ENCODE results near the gene CHKA. TPM values are rescaled to one million over a fixed set of nuclear protein-coding genes. Genes with fewer than 3 reads are reported as not detected.

The CHKA gene
- total RNA-seq, 4 donors from 2014 or later: 86.8 to 106 (median 93.1) TPM

DNA sequence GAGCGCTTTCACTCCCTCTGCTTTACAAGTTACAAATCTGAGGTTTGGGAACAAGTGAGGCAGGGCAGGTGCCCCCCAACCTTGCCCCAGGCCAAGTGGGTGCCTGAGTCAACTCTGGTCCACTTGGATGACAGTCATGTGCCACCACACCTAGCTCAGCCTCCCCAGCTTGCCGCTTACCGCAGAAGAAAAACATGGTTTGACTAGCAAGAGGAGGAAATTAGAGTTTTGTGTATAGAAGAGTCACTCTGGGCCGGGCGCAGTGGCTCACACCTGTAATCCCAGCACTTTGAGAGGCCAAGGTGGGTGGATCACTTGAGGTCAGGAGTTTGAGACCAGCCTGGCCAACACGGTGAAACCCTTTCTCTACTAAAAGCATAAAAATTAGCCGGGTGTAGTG lies 27.7 kb upstream of the CHKA start:
- H3K4me1 ChIP-seq: peaks cover 34 to 56% of the 10 kb centered on the region in 2 donors
- intact Hi-C loops (cut with DNase I): no loop called here
- peak overlapping the region; percentile 93 to 99 (median 95) for H3K27ac ChIP-seq
- no peaks in the 10 kb centered on the region for H3K9me3 ChIP-seq
- no peaks in the 10 kb centered on the region for H3K36me3 ChIP-seq
- peak in 1 of 2 donors; percentile 38 for DNase-seq
- 71 to 76% methylated on average over 7 of the region's 7 CpGs for WGBS, 2 donors
- no peaks in the 10 kb centered on the region for H3K27me3 ChIP-seq
- TF ChIP-seq POLR2A (IDR thresholded peaks at IDR 0.05): no peak
- TF ChIP-seq, protein P1, sequence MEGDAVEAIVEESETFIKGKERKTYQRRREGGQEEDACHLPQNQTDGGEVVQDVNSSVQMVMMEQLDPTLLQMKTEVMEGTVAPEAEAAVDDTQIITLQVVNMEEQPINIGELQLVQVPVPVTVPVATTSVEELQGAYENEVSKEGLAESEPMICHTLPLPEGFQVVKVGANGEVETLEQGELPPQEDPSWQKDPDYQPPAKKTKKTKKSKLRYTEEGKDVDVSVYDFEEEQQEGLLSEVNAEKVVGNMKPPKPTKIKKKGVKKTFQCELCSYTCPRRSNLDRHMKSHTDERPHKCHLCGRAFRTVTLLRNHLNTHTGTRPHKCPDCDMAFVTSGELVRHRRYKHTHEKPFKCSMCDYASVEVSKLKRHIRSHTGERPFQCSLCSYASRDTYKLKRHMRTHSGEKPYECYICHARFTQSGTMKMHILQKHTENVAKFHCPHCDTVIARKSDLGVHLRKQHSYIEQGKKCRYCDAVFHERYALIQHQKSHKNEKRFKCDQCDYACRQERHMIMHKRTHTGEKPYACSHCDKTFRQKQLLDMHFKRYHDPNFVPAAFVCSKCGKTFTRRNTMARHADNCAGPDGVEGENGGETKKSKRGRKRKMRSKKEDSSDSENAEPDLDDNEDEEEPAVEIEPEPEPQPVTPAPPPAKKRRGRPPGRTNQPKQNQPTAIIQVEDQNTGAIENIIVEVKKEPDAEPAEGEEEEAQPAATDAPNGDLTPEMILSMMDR (IDR thresholded peaks at IDR 0.05): no peak
- no peak overlapping the region for H3K4me3 ChIP-seq (replicated peaks in 1 of 3)

DNA sequence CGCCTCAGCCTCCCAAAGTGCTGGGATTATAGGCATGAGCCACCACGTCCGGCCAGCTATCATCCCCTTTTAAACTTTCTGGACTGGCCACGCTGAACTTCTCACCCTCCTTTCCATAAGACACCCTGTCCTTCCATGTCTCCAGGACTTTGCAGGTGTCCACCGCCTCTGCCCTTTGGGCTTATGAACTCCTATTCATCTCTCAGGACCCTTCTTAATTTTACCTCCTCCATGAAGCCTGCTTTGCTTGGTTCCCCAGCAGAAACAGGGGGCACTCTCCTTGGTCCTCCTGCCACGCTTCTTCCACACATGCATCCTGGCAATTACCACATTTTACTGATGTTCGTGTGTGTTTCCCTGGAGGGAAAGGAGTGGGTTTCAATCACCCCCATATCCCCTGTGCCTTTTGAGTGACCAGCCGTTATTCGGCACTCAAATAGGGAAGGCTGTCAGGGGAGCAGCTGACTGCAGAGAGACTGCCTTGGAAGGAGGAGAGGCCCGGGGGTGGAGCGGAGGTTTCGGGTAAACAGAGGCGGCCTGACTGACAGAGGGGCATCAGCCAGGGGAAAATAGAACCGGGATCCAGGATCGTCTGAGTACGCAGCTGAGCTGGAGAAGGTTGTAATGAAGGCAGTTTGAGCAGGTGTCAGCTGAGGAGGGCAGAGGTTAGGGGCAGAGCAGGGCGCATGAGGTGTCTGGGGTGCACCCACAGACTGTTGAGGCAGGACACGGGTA lies 27.1 kb upstream of the CHKA start:
- 89 to 91% methylated on average over 18 of the region's 18 CpGs for WGBS, 2 donors
- H3K36me3 ChIP-seq: no peaks in the 10 kb centered on the region
- H3K9me3 ChIP-seq: no peaks in the 10 kb centered on the region
- peaks cover 38 to 62% of the 10 kb centered on the region in 2 donors for H3K4me1 ChIP-seq
- intact Hi-C loops (cut with DNase I): no loop called here
- TF ChIP-seq, protein P1 (IDR thresholded peaks at IDR 0.05): no peak
- TF ChIP-seq POLR2A (IDR thresholded peaks at IDR 0.05): no peak
- H3K4me3 ChIP-seq (replicated peaks in 1 of 3): no peak overlapping the region
- H3K27me3 ChIP-seq: no peaks in the 10 kb centered on the region
- peak overlapping the region; percentile 93 to 99 (median 95) for H3K27ac ChIP-seq
- DNase-seq: no peak

DNA sequence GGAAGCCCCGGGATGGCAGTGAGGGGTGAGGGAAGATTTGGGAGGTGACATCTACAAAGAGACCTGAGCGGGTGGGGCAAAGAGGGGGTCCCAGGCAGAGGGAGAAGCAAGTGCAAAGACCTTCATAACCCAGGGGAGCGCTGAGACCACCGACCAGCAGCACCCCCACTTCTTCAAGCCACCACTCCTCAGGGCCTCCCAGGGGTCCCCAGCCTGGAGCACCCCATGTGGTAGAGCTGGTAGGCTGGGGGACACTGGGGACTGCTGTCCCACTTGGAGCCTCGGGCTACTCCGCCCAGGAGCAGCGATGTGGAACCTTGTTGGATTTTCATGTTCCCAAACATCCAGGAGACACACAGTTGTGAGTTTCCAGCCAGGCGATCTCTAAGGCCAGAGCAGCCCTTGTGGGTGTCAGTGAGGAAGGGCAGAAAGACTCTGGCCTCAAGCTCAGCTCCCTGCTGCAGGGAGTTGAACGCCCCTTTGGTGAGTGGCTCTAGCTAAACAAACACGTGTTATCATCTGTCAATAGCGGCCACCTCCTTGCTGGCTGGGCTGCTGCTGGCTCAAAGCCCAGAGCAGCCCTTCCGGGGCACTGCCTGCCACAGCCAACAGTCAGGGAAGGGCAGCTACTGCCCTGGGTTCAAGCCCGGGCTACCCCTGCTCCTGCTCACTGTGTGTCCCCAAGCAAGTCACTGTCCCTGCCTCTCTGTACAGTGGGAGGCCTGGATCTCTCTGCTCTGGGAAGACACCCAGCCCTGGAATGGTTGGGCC lies 25.7 kb upstream of the CHKA start:
- peak; percentile 9 to 83 for TF ChIP-seq POLR2A (IDR thresholded peaks at IDR 0.05)
- TF ChIP-seq, protein P1 (IDR thresholded peaks at IDR 0.05): no peak
- H3K27ac ChIP-seq: peak overlapping the region; percentile 93 to 99 (median 95)
- intact Hi-C loops (cut with DNase I): no loop called here
- H3K4me1 ChIP-seq: peaks cover 50 to 76% of the 10 kb centered on the region in 2 donors
- H3K9me3 ChIP-seq: no peaks in the 10 kb centered on the region
- peak; percentile 90 for DNase-seq
- 34 to 36% methylated on average over 10 to 12 of the region's 13 CpGs for WGBS, 2 donors
- H3K27me3 ChIP-seq: no peaks in the 10 kb centered on the region
- no peaks in the 10 kb centered on the region for H3K36me3 ChIP-seq
- H3K4me3 ChIP-seq (replicated peaks in 1 of 3): no peak overlapping the region

DNA sequence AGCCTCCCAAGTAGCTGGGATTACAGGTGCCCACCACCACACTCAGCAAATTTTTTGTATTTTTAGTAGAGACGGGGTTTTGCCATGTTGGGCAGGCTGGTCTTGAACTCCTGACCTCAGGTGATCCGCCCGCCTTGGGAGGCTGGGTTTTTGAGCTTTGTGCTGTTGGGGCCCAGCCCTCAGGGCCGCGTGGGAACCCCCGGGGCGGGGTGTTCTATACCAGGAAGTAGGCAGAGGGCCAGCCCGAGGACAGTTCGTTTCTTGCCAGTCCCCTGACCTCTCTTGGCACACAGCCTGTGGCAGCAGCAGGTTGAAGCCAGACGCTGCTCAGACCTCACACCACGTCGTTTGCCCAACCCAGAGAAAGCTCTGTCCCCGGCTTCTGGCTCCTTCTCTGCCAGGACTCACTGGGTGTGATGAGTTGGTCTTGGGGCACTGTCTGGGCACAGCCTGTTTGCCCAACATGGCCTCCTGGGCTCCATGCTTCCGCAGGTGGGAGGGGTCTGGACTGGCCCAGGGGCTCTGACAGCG lies 24.9 kb upstream of the CHKA start:
- WGBS, 2 donors: 20 to 34% methylated on average over 9 to 13 of the region's 15 CpGs
- peak overlapping the region; percentile 93 to 99 (median 95) for H3K27ac ChIP-seq

More for the DNA sequence above, 24.9 kb upstream of the CHKA start:
- Histone ChIP-seq H3K9me3 (no peaks in the 10 kb centered on the region), H3K36me3 (no peaks in the 10 kb centered on the region), H3K4me3 (replicated peaks in 1 of 3) (no peak overlapping the region), H3K4me1 (peaks cover 58 to 84% of the 10 kb centered on the region in 2 donors), H3K27me3 (no peaks in the 10 kb centered on the region)
- intact Hi-C loops (cut with DNase I): no loop called here
- TF ChIP-seq, protein P1 (IDR thresholded peaks at IDR 0.05): no peak
- TF ChIP-seq POLR2A (IDR thresholded peaks at IDR 0.05): peak in 1 of 2 donors; percentile 49
- DNase-seq: peak; percentile 99 to 100

Data from thyroid gland (tissue), 4 donors.